HG03469 (cell line): ENCODE measurements around the gene MICOS13.

Experiments used
- ATAC-seq: cut with Tn5 transposase; IDR thresholded peaks from one replicate; pipeline ENCODE4 v1.9.1; 2021; ENCODE audit warnings: mild to moderate bottlenecking, moderate library complexity, moderate number of reproducible peaks; ENCODE audit not compliant: unreplicated experiment

MICOS13 gene

DNA sequence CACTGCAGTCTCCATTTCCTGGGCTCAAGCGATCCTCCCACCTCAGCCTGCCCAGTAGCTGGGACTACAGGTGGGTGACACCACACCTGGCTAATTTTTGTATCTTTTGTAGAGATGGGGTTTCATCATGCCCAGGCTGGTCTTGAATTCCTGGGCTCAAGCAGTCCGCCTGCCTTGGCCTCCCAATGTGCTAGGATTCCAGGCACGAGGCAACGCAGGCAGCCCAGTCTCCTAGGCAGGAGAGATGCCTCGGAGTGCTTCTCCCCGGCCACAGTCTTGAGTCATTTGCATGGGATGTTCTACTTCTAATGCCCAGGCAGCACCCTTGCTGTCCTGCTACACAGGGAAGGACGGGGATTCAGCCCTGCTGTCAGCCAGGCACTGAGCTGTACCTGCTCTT, 8.7 kb downstream of the MICOS13 start:
- no peak for ATAC-seq

DNA sequence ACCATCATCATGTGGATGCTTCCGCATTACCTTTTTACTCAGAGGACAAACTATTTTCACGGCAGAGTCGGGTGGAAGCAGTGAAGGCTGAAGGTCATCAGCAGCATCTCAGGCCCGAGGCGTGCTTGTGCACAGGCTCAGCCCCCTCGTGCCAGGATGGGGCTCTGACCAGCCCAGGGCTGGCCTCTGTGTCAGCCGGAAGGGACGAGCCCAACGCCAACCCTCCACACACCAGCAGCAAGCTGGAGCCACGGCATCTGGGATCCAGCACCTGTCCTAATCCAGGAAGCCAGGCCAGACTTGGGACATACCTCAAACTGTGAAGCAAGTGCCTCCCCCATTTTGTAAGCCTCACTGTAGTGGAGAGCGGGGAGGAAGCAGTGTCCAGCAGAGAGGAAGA, 11.1 kb downstream of the MICOS13 start:
- no peak for ATAC-seq

GRCh38 chr19:5667751-5668271, 12.5 kb downstream of the MICOS13 start:
- no peak for ATAC-seq

GRCh38 chr19:5666921-5667610, 13.2 kb downstream of the MICOS13 start:
- ATAC-seq: no peak

DNA sequence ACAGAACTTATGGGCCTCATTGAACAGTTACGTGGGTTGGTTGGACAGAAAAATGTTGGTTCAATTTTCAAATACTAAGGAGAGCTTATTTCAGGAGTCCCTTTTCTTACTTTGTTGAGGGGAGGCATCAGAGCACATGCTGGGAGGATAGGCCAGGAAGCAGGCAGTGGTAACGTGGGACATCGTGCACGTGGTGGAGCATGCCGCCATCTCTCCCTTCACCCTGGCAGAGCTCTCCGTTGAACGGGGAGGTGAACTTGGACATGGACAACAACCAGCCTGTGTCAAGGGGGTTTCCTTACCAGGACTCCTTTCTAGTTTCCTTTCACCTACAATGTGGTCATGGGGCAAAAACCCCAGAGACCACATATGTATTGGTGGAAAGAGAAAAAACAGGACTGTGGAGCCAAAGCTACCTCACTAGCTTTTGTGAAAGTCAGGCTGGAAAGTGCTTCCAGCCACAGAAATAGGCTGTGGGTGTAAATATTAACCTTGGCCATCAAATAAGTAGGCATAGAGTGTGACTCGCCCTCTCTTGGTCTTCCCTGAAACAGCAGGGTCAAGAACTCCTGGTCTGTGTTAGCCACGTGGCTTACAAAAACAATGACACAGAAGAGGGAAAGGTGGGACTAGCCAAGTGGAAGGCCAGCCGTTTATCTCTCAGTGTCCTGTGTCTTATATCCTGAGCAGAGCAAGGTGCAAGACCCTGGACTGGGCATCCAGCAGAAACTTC, 14.4 kb downstream of the MICOS13 start:
- no peak for ATAC-seq

DNA sequence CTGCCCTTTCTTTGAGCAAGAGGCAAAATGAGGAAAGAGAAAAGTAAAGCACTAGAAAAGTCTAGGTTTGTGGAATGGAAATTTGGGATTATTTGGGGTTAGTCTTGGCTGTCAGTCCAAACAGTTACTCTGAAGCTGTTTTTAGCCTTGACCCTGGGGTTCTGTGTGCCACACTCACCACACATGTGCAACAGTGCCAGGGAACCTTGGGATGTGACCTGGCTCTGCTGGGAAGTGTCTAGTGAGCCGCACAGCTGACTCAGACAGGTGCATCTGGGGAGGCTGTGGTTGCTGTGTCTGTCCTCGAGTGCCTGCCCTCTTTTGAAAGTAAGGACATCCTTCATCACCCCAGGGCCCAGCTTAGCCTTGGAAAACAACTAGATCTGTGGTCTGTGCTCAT, 15.8 kb downstream of the MICOS13 start:
- ATAC-seq: no peak

- ATAC-seq: no peak
These were observed 16.4 kb downstream of the MICOS13 start for GRCh38 chr19:5663904-5664303.

DNA sequence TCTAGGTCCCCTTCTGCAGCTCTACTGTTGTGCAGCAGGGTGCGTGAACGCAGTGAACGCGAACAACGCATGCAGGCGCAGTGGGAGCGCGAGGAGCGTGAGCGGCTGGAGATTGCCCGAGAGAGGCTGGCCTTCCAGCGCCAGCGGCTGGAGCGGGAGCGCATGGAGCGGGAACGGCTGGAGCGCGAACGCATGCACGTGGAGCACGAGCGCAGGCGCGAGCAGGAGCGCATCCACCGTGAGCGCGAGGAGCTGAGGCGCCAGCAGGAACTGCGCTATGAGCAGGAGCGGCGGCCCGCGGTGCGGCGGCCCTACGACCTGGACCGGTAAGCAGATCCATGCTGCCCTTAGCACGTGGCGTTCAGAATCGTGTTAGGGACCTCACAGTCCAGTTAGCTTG, 18.8 kb downstream of the MICOS13 start:
- ATAC-seq: no peak

DNA sequence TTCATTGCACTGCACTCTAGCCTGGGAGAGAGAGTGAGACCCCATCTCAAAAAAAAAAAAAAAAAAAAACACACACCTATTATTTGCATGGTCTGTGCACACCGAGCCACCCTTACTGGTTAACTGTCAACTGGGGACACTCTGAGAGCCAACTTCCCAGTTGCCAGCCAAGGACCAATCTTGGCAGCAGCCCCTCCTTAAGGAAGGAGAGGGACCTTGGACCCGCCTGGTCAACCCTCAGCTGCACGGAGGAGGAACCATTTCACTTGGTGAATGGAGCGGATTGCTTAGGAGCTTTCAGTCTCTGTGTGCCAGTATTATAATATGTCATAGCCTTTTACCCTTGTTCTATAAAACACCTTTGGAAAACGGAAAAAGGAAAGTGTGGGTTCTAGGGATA, 24.9 kb downstream of the MICOS13 start:
- ATAC-seq: no peak

GRCh38 chr19:5654931-5655330, 25.4 kb downstream of the MICOS13 start:
- ATAC-seq: no peak

DNA sequence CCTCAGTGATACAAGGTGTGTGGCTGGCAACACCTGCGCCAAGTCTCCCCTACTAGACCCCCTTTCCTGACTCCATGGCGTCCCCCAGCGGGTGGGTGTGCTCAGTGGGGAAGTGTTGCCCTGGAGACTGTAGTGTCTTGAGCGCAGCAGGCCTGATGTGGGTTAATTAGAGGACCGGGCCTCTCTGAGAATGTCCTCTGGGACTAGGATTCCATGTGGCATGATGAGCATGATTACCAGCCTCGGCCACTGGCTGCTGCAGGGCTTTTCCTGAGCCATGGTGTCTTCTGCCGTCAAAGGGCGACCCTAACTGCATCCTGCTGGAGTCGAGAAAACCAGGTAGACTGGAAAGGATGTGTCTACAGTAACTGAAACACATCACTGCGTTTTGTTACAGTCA, 28.1 kb downstream of the MICOS13 start:
- ATAC-seq: no peak

DNA sequence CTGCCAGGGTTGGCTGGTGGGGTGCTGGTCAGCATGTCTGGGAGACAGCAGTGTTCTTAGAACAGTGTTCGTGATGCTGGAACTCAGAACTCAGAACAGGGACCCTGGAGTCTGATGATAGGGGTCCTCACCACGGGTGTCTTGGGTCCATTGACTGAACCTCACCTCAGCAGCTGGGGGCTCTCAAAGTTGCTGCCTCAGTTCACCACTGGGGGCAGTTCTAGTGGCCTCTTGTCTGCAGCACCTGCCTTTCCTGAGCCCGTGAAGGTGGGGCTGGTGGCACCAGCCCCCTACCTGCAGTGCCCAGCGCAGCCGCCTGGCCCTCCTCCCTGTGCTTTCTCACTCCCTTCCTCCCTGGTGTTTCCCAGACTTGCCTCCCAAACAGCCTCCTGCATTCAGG, 29.0 kb downstream of the MICOS13 start:
- no peak for ATAC-seq

- ATAC-seq: no peak
These were observed 31.9 kb downstream of the MICOS13 start for GRCh38 chr19:5648464-5648863.

GRCh38 chr19:5646703-5647102, 33.6 kb downstream of the MICOS13 start:
- ATAC-seq: no peak

DNA sequence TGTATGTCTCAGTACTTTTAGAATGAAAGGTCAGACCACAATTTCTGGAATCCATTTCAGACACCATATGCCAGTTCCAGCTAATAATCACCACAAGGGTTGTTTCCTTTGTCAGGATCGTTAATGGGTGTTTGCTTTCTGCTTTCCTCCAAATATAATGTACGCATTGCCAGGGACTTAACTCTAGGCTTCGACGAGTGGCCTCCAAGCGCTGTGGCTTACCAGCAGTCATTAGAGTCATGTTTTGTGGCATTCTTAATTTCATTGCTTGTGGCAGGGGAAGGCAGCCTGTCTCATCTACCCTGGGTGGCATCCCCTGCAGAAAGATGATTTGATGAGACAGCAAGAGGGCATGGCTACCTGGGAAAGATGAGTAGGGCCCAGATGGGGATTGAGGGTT, 34.9 kb downstream of the MICOS13 start:
- ATAC-seq: no peak

- ATAC-seq: no peak
These were observed 36.3 kb downstream of the MICOS13 start for GRCh38 chr19:5644037-5644436.

DNA sequence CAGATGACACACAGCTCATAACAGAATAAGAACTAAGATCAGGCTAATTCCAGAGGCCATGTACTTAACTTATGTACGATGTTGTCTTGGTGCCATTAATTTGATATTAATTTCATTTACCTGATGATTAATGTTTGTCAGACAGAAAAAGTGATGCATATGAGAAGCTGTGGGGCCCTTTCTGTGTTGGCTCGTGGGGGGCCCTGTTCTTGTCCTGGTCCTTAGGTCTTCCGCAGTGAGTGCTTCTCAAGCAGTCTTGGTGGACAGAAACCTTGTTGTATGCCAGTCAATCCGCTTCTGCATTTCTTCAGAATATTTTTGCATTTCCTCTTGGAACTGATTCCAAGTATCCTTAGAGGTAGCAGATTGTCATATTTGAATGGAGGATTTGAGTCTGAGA, 37.3 kb downstream of the MICOS13 start:
- no peak for ATAC-seq

GRCh38 chr19:5642204-5642603, 38.1 kb downstream of the MICOS13 start:
- no peak for ATAC-seq

DNA sequence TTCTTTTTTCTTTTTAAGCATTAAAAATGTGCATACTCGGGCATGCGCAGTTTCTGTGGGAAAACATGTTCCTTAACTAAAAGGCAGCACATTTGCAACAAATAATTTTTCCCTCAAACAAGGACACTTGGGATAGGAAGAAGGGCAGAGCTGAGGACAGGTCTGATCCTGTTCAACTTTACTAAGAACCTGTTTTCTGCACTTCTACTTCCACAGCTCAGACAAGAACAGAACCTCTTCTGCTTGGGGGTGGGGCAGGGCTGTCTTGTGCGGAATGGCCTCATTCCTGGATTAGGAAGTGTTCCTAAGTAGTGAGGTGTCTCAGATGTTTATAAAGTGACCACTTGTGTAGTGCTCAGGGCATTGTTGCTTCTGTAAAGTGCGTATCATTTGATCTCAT, 39.1 kb downstream of the MICOS13 start:
- no peak for ATAC-seq

DNA sequence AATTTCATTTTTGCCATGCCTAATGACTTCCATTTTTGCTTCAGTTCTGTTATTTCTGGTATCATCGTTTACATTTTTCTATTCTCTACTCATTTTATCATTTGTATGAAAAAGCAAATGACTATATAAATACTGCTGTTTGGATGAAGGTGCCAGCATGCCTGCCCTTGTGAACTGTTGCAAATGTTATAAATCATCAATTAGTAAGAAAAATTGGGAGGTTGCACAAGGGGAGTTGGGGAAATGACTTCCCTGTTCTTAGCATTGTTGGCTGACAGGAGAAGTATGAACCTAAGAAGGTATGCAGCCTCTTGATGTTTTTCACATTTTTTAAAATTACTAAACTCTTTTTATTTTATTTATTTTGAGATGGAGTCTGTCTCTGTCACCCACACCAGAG, 42.3 kb downstream of the MICOS13 start:
- ATAC-seq: no peak

GRCh38 chr19:5635427-5635826, 44.9 kb downstream of the MICOS13 start:
- no peak for ATAC-seq

DNA sequence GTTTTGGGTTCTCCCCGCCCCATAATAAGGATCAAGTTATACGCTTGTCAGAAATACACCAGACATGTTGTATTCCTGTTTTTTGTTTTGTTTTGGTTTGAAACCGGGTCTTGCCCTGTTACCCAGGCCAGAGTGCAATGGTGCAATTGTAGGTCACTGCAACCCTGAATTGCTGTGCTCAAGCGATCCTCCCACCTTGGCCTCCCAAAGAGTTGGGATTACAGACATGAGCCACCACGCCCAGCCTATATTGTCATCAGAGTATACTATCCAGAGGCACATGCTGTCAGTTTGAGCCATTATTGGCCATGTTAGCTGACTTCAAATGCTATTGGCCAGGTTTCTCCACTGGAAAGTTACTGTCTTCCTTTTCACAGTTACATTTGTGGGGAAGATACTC, 47.7 kb downstream of the MICOS13 start:
- ATAC-seq: no peak

- no peak for ATAC-seq
These were observed 48.1 kb downstream of the MICOS13 start for GRCh38 chr19:5632241-5632612.
